K562 (cell line): ENCODE measurements around the gene TNFAIP8L2. TPM values are rescaled to one million over a fixed set of nuclear protein-coding genes. Genes with fewer than 3 reads are reported as not detected.
A peak's percentile ranks its signal among the peaks of the same experiment; 100 is the strongest.

Experiments
- ATAC-seq: fragments of 200-7000 bp; cut with Tn5 transposase; 3 replicates; pipeline ENCODE4 v1.9.1; 2020; ENCODE audit warnings: moderate library complexity
- BruUV-seq: library from RNA; stranded (reverse); fragments of 400-500 nt; replicated peaks from 2 replicates; lab custom pipeline; 2021; lab: Mats Ljungman, UMichigan
- CTCF ChIA-PET: fragments of 300-600 bp; formaldehyde crosslinking; extraction: SDS; loops from one replicate; lab custom pipeline; 2021; ENCODE audit warnings: low intra/inter-chr PET ratio; lab: Yijun Ruan, JAX
- POLR2A ChIA-PET: fragments of 300-600, 350-650 bp; sonication (Branson Sonifier 250); formaldehyde crosslinking; extraction: SDS; loops from one replicate; lab custom pipeline; 2021; ENCODE audit warnings: antibody characterized with exemption, inconsistent platforms; lab: Yijun Ruan, JAX
- DNase-seq, 4 experiments: peaks; one replicate each; pipeline versions ENCODE4 v3.0.0 to v3.0.0-alpha.2; 2011 to 2018; ENCODE audit warnings: low spot score in 3 of 4, mixed read lengths in 3 of 4; ENCODE audit errors: extremely low read depth in 1 of 4
- FAIRE-seq: peaks from 2 replicates; lab custom pipeline; 2011; peaks lifted over from hg19 to GRCh38; lab: Jason Lieb, UNC
- H2AFZ ChIP-seq: 2 replicates; pipeline ENCODE4 v1.6.0; 2011; ENCODE audit warnings: low read depth, low read length, control low read depth, inconsistent platforms
- H3K27ac ChIP-seq: fragments of 200-600 bp; 3 replicates; pipeline ENCODE4 v1.8.0; 2011; ENCODE audit warnings: low read depth, mild to moderate bottlenecking, control low read depth, inconsistent platforms, low read length, moderate library complexity, mixed read lengths; ENCODE audit errors: extremely low read depth
- H3K27me3 ChIP-seq, 2 experiments: fragments of 300-600 bp in 1 of 2; 2 replicates in 1 of 2; 3 replicates in 1 of 2; pipeline versions ENCODE4 v1.6.0 to v1.8.0; 2011; ENCODE audit warnings: inconsistent platforms in 2 of 2, low read length in 2 of 2, mild to moderate bottlenecking in 1 of 2, mixed read lengths in 1 of 2, moderate library complexity in 1 of 2; ENCODE audit not compliant: control insufficient read depth in 2 of 2, insufficient read depth in 2 of 2
- H3K36me3 ChIP-seq: fragments of 300-600 bp; 3 replicates; pipeline ENCODE4 v1.8.0; 2011; ENCODE audit warnings: mild to moderate bottlenecking, low read length, inconsistent platforms; ENCODE audit not compliant: control insufficient read depth, insufficient read depth
- H3K4me1 ChIP-seq, 2 experiments: fragments of 200-600 bp in 1 of 2; replicated peaks in 1 of 2; 2 replicates in 1 of 2; 3 replicates in 1 of 2; pipeline versions ENCODE4 v1.5.1 to v1.8.0; 2011; ENCODE audit warnings: inconsistent platforms in 2 of 2, low read length in 2 of 2, mild to moderate bottlenecking in 1 of 2, mixed read lengths in 1 of 2, moderate library complexity in 1 of 2; ENCODE audit not compliant: control insufficient read depth in 2 of 2, insufficient read depth in 2 of 2
- H3K4me2 ChIP-seq: 2 replicates; pipeline ENCODE4 v1.6.1; 2011; ENCODE audit warnings: low read length, control low read depth, inconsistent platforms, mixed read lengths; ENCODE audit not compliant: insufficient read depth
- H3K4me3 ChIP-seq: fragments of 200-600 bp; sonication (generic), shearing (Covaris generic); 2 replicates; pipeline ENCODE4 v1.5.1; 2016; ENCODE audit warnings: control low read depth, inconsistent platforms
- H3K79me2 ChIP-seq: fragments of 200-600 bp; 3 replicates; pipeline ENCODE4 v1.8.0; 2011; ENCODE audit warnings: low read length, inconsistent platforms; ENCODE audit not compliant: control insufficient read depth, insufficient read depth
- H3K9ac ChIP-seq, 2 experiments: 2 replicates each; pipeline versions ENCODE4 v1.6.0 to v1.6.1; 2011; ENCODE audit warnings: low read depth in 2 of 2, low read length in 2 of 2, control low read depth in 1 of 2, inconsistent platforms in 1 of 2, mild to moderate bottlenecking in 1 of 2, mixed read lengths in 1 of 2; ENCODE audit not compliant: insufficient read depth in 1 of 2
- H3K9me1 ChIP-seq: one replicate; pipeline ENCODE4 v1.6.0; 2011; ENCODE audit warnings: inconsistent platforms, mild to moderate bottlenecking, low read length, moderate library complexity; ENCODE audit not compliant: control insufficient read depth, insufficient read depth
- H3K9me3 ChIP-seq: replicated peaks from 2 replicates; pipeline ENCODE4 v1.5.1; 2011; ENCODE audit warnings: low read depth, low read length, inconsistent platforms; ENCODE audit not compliant: control insufficient read depth, insufficient read depth
- H4K20me1 ChIP-seq: replicated peaks from 2 replicates; pipeline ENCODE4 v1.6.1; 2011; ENCODE audit warnings: low read length, inconsistent platforms, mixed read lengths; ENCODE audit not compliant: control insufficient read depth, insufficient read depth
- GABPB1 ChIP-seq: sonication (generic); formaldehyde crosslinking; IDR thresholded peaks from 2 replicates; pipeline ENCODE4 v1.8.0; 2022; ENCODE audit warnings: mild to moderate bottlenecking, missing genetic modification reagents
- MEF2A ChIP-seq: IDR thresholded peaks from 2 replicates; pipeline ENCODE4 v1.6.1; 2011; ENCODE audit warnings: low read depth, mild to moderate bottlenecking, low read length, moderate library complexity; ENCODE audit not compliant: control insufficient read depth
- POLR2B ChIP-seq: fragments of 450-650 bp; IDR thresholded peaks from 2 replicates; pipeline ENCODE4 v1.6.1; 2018; ENCODE audit warnings: low read depth; ENCODE audit not compliant: partially characterized antibody
- RBBP5 ChIP-seq: fragments of 200-600 bp; sonication (generic); IDR thresholded peaks from 2 replicates; pipeline ENCODE4 v1.6.1; 2012; ENCODE audit warnings: borderline replicate concordance, mild to moderate bottlenecking, low read length, control low read depth, inconsistent platforms; ENCODE audit not compliant: insufficient read depth, poor library complexity, severe bottlenecking
- YY1 ChIP-seq, 3 experiments: IDR thresholded peaks; 2 replicates each; pipeline ENCODE4 v1.6.1; 2011; ENCODE audit warnings: low read length in 2 of 3, mild to moderate bottlenecking in 2 of 3, moderate library complexity in 2 of 3, borderline replicate concordance in 1 of 3, control low read depth in 1 of 3, low read depth in 1 of 3; ENCODE audit not compliant: insufficient read depth in 3 of 3, insufficient replicate concordance in 2 of 3, control insufficient read depth in 1 of 3, insufficient read length in 1 of 3; ENCODE audit errors: extremely low read depth in 1 of 3
- ZBTB7A ChIP-seq: IDR thresholded peaks from 2 replicates; pipeline ENCODE4 v1.6.1; 2011; ENCODE audit warnings: low read depth, mild to moderate bottlenecking, low read length, moderate library complexity, borderline replicate concordance; ENCODE audit not compliant: control insufficient read depth
- WGBS: fragments of 100-300 bp; shearing (Covaris generic); methylation state at CpG from one replicate; pipeline ENCODE4 v1.1.6; 2016; ENCODE audit warnings: low coverage, mixed read lengths; ENCODE audit not compliant: insufficient coverage; ENCODE audit errors: missing lambda C conversion rate; 5-methylcytosine and 5-hydroxymethylcytosine counted together
- in situ Hi-C: fragments of 300-500 bp; cut with MboI; formaldehyde crosslinking; loops from 4 replicates; pipeline ENCODE4 v1.15.0; 2018; ENCODE audit warnings: inconsistent platforms, mixed read lengths
- intact Hi-C: fragments of 100-400 bp; cut with micrococcal nuclease; formaldehyde crosslinking; loops from 2 replicates; pipeline ENCODE4 v1.14.2; 2022
- polyA plus RNA-seq, 8 experiments: library from polyadenylated mRNA; depleted of rRNA in 4 of 8; stranded (reverse) in 5 of 8; unstranded in 3 of 8; fragments of >200 nt; fragmentation: Nextera tagmentation in 2 of 8; fragmentation: Illumina TruSeq in 1 of 8; extraction: Ambion mirVana in 2 of 8; extraction: Trizol in 1 of 8; gene quantifications; 2 replicates each; pipeline versions ENCODE4 v1.2.1 to v1.2.3, GENCODE V29; 2011 to 2014; ENCODE audit warnings: inconsistent platforms in 1 of 8, missing spikeins in 1 of 8
- total RNA-seq, 7 experiments: library from RNA; depleted of rRNA in 6 of 7; stranded (reverse); fragments of >200 nt in 6 of 7; fragmentation: Illumina TruSeq in 2 of 7; extraction: Trizol in 2 of 7; gene quantifications; 2 replicates each; pipeline versions ENCODE4 v1.2.1 to v1.2.3, GENCODE V29; 2011 to 2021; ENCODE audit warnings: low replicate concordance in 1 of 7
- TF ChIP-seq, protein P1 (sequence below), 3 experiments: IDR thresholded peaks in 2 of 3; conservative IDR thresholded peaks in 1 of 3; 2 replicates each; pipeline ENCODE4 v1.5.1; 2011 to 2012; ENCODE audit warnings: low read length in 3 of 3, mild to moderate bottlenecking in 3 of 3, control low read depth in 2 of 3, improper control_type of control experiment in 1 of 3, inconsistent platforms in 1 of 3, low read depth in 1 of 3, mixed read lengths in 1 of 3, moderate library complexity in 1 of 3; ENCODE audit not compliant: insufficient read depth in 2 of 3
- TF ChIP-seq, protein P2 (sequence below): sonication (generic); formaldehyde crosslinking; IDR thresholded peaks from 2 replicates; pipeline ENCODE4 v1.8.1; 2023; ENCODE audit warnings: mild to moderate bottlenecking, missing genetic modification reagents

The TNFAIP8L2 gene
- total and polyA plus RNA-seq, 9 of the 15 experiments (the other 6 are each of a cell fraction or from before 2014, with no cell fraction given) = 0.05 to 1.7 (median 0.52) TPM

DNA sequence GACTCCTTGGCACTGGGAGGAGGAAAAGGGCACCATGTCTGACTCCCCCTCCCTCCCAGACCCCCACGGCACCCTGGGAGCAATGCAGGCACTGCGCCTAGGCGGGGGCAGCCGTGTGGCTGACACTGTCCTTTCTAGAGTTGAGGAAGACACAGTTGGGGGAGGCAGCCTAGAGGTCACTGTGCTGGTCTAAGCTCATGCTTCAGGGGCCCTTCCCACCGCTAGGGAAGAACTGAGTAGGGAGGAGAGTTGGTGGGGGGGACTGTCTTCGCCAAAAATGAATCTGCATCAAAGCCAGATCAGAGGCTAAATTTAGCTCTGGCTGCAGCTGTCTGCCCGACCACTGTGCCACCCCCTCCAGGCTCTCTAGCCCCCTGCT lies 13.4 kb upstream of the TNFAIP8L2 start:
- BruUV-seq = no TSS peak
- Histone ChIP-seq H3K36me3 (no peaks in the 10 kb centered on the region), H3K27me3 (no peaks in the 10 kb centered on the region; a peak in 1 of 5 replicates), H3K9ac (peak overlapping the region in 1 of 2 experiments; percentile 69; a peak in 2 of 4 replicates), H3K27ac (no peak overlapping the region), H4K20me1 (peaks cover 5% of the 10 kb centered on the region; the same call in 1 of the 2 replicates), H3K4me1 (peaks cover 20 to 47% of the 10 kb centered on the region in 2 experiments; a peak in 4 of 5 replicates), H3K4me2 (no peak overlapping the region), H2AFZ (peak overlapping the region; percentile 33; the same call in 1 of the 2 replicates), H3K79me2 (no peaks in the 10 kb centered on the region), H3K9me1 (no peaks in the 10 kb centered on the region), H3K4me3 (no peak overlapping the region), H3K9me3 (no peaks in the 10 kb centered on the region)
- intact Hi-C loops = no loop called here
- peak; percentile 14 for ATAC-seq
- CTCF ChIA-PET = interaction anchor here (0.5 kb wide), 1 partner anchor 13 kb away, joined by 3 read pairs; no protein-coding TSS in a partner anchor
- peak; percentile 44 to 52 (median 48) for DNase-seq
- peak; percentile 37 for FAIRE-seq
- POLR2A ChIA-PET = interaction anchor here (0.7 to 1.8 kb wide), 6 partner anchors 12 to 148 kb away, joined by 3 to 6 read pairs (median 4); partner anchors contain the start of genes GABPB2 and LYSMD1
- in situ Hi-C loops = no loop called here
- TF ChIP-seq, protein P1, sequence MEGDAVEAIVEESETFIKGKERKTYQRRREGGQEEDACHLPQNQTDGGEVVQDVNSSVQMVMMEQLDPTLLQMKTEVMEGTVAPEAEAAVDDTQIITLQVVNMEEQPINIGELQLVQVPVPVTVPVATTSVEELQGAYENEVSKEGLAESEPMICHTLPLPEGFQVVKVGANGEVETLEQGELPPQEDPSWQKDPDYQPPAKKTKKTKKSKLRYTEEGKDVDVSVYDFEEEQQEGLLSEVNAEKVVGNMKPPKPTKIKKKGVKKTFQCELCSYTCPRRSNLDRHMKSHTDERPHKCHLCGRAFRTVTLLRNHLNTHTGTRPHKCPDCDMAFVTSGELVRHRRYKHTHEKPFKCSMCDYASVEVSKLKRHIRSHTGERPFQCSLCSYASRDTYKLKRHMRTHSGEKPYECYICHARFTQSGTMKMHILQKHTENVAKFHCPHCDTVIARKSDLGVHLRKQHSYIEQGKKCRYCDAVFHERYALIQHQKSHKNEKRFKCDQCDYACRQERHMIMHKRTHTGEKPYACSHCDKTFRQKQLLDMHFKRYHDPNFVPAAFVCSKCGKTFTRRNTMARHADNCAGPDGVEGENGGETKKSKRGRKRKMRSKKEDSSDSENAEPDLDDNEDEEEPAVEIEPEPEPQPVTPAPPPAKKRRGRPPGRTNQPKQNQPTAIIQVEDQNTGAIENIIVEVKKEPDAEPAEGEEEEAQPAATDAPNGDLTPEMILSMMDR (IDR thresholded peaks at IDR 0.05 in 2 of 3, conservative IDR thresholded peaks at IDR 0.05 in 1 of 3; ENCODE audit: insufficient read depth in 2 of 3, low read depth in 1 of 3, low read length in 3 of 3) = peak in 1 of 3 experiments; percentile 44; a peak in 2 of 6 replicates
- TF ChIP-seq RBBP5 = peak; percentile 35
- TF ChIP-seq GABPB1 (CRISPR knock-in tag) = no peak
- no peak for TF ChIP-seq POLR2B
- 0 out of 2 replicates have a peak, but pooled peaks have one; percentile 54 for TF ChIP-seq ZBTB7A
- TF ChIP-seq MEF2A = peak; percentile 10; the same call in 1 of the 2 replicates
- TF ChIP-seq, protein P2, sequence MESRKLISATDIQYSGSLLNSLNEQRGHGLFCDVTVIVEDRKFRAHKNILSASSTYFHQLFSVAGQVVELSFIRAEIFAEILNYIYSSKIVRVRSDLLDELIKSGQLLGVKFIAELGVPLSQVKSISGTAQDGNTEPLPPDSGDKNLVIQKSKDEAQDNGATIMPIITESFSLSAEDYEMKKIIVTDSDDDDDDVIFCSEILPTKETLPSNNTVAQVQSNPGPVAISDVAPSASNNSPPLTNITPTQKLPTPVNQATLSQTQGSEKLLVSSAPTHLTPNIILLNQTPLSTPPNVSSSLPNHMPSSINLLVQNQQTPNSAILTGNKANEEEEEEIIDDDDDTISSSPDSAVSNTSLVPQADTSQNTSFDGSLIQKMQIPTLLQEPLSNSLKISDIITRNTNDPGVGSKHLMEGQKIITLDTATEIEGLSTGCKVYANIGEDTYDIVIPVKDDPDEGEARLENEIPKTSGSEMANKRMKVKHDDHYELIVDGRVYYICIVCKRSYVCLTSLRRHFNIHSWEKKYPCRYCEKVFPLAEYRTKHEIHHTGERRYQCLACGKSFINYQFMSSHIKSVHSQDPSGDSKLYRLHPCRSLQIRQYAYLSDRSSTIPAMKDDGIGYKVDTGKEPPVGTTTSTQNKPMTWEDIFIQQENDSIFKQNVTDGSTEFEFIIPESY (CRISPR knock-in tag) = 0 out of 2 replicates have a peak, but pooled peaks have one; percentile 56
- peak in 1 of 3 experiments; percentile 22 for TF ChIP-seq YY1 (IDR thresholded peaks at IDR 0.05; ENCODE audit: borderline replicate concordance in 1 of 3, control insufficient read depth in 1 of 3, extremely low read depth in 1 of 3, insufficient read depth in 3 of 3, insufficient read length in 1 of 3, insufficient replicate concordance in 2 of 3, low read depth in 1 of 3, low read length in 2 of 3)
- 38% methylated on average over 6 of the region's 7 CpGs for WGBS
